IPS-15b (cell line): ENCODE measurements around the gene E2F2.

Experiments
- H3K27me3 ChIP-seq: one replicate; pipeline ENCODE4 v1.6.1; 2013; ENCODE audit warnings: low read length; ENCODE audit not compliant: control insufficient read depth, insufficient read depth
- H3K36me3 ChIP-seq: one replicate; pipeline ENCODE4 v1.6.1; 2013; ENCODE audit warnings: low read length; ENCODE audit not compliant: control insufficient read depth, insufficient read depth
- H3K4me1 ChIP-seq: one replicate; pipeline ENCODE4 v1.6.1; 2013; ENCODE audit warnings: mild to moderate bottlenecking, low read length; ENCODE audit not compliant: control insufficient read depth, insufficient read depth
- H3K4me3 ChIP-seq: one replicate; pipeline ENCODE4 v1.5.1; 2013; ENCODE audit warnings: low read depth, low read length
- H3K9ac ChIP-seq: one replicate; pipeline ENCODE4 v1.6.1; 2013; ENCODE audit warnings: low read depth, mild to moderate bottlenecking, low read length
- H3K9me3 ChIP-seq: one replicate; pipeline ENCODE4 v1.6.1; 2013; ENCODE audit warnings: mild to moderate bottlenecking, low read length; ENCODE audit not compliant: control insufficient read depth, insufficient read depth

The E2F2 gene

DNA sequence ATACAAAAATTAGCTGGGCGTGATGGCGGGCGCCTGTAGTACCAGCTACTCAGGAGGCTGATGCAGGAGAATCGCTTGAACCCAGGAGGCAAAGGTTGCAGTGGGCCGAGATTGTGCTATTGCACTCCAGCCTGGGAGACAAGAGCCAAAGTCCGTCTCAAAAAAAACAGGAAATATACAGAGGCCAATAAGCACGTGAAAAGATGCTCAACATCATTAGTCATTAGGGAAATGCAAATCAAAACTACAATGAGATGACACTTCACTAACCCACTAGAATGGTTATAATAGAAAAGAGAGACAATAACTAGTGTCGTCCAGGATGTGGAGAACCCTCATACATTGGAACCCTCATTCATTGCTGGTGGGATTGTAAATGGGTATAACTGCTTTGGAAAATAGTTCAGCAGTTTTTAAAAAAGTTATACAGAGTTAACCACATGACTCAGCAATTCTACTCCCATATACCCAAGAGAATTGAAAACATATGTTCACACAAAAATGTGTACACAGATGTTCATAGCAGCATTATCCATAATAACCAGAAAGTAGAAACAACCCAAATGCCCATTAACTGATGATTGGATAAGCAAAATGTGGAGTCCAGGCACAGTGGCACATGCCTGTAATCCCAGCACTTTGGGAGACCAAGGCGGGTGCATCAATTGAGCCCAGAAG is 6.4 kb upstream of the E2F2 start:
- Histone ChIP-seq H3K9me3 (no peaks in the 10 kb centered on the region), H3K4me3 (no peak overlapping the region), H3K9ac (no peak overlapping the region), H3K4me1 (no peaks in the 10 kb centered on the region), H3K27me3 (peaks cover 26% of the 10 kb centered on the region), H3K36me3 (no peaks in the 10 kb centered on the region)

DNA sequence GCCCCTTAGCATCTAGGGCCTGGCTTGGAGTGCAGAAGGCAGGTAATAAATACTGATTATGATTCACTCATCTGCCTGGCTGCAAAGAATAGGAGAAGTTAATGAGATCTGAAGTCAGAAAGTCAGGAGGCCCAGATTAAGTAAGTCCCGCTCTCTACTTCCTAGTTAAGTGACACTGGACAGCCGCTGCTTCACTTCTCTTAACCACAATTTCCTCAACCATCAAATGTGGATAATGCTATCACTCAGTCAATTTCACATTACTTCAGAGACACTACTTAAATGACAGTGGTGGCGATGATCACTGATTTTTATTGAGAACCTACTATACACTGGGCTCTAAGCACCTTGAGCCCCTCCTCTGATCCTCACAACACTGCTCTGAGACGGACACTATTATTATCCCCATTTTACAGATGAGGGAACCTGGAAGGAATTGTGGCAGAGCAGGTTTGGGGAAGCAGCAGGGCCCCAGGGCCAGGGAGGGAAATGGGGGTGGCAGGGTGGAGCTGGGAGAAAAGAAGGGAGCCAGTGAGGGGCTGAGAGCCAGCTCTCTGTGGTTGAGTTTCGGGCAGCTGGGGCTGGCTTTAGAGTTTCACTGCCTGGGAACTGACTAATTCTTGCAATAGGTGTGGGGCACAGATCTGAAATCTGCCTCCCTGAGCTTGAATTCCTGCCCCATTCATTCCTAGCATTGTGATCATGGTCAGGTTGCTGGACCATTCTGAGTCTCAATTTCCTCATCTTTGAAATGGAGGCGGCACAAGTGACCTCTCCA is 2.4 kb upstream of the E2F2 start:
- Histone ChIP-seq H3K9ac (no peak overlapping the region), H3K4me3 (no peak overlapping the region), H3K4me1 (peaks cover 5% of the 10 kb centered on the region)

GRCh38 chr1:23531562-23532094 is 595 bp upstream of the E2F2 start:
- H3K9me3 ChIP-seq = no peaks in the 10 kb centered on the region
- no peaks in the 10 kb centered on the region for H3K36me3 ChIP-seq
- H3K4me3 ChIP-seq = peak overlapping the region; percentile 54
- H3K4me1 ChIP-seq = peaks cover 5% of the 10 kb centered on the region
- H3K9ac ChIP-seq = no peak overlapping the region
- H3K27me3 ChIP-seq = peaks cover 68% of the 10 kb centered on the region

More for the DNA sequence above, 2.4 kb upstream of the E2F2 start:
- Histone ChIP-seq H3K36me3 (no peaks in the 10 kb centered on the region), H3K9me3 (no peaks in the 10 kb centered on the region), H3K27me3 (peaks cover 57% of the 10 kb centered on the region)

DNA sequence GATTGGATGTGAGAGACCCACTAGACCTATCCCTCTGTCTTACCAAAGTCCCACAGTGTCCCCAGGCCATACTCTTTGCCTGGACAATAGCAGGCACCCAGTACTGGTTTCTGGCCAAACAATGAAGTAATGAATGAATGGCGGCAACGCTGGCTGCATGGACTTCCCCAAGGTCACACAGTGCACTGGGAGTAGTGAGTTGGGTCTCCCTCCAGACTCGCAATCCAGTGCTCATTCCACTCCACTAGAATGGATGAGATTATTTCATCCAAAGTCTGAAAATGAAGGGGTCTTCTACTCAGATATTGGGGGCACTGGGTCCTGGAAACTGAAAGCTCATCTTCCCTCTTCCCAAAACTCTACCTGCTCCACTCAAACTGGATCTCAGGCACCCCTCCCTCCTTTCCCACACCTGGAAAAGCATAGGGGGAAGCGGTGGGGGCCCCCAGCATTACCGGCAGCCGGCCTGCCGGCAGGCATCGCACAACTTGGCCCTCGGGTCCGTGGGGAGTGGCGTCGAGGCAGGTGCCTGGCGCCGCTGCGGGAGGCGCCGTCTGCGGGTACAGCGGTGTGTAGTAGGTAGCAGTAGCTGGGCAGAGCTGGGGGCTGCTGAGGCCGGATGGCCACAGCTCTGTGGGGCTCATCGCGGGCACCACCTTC is 816 bp downstream of the E2F2 start:
- Histone ChIP-seq H3K4me3 (peak overlapping the region; percentile 54), H3K9me3 (no peaks in the 10 kb centered on the region), H3K9ac (no peak overlapping the region), H3K36me3 (no peaks in the 10 kb centered on the region), H3K27me3 (peaks cover 60% of the 10 kb centered on the region), H3K4me1 (peaks cover 10% of the 10 kb centered on the region)

- peaks cover 57% of the 10 kb centered on the region for H3K27me3 ChIP-seq
- no peak overlapping the region for H3K9ac ChIP-seq
- no peak overlapping the region for H3K4me3 ChIP-seq
- peaks cover 13% of the 10 kb centered on the region for H3K4me1 ChIP-seq
- no peaks in the 10 kb centered on the region for H3K36me3 ChIP-seq
- no peaks in the 10 kb centered on the region for H3K9me3 ChIP-seq
These were observed 1.6 kb downstream of the E2F2 start for GRCh38 chr1:23529146-23530086.

GRCh38 chr1:23528250-23528978 is 2.6 kb downstream of the E2F2 start:
- H3K9ac ChIP-seq = no peak overlapping the region
- H3K9me3 ChIP-seq = no peaks in the 10 kb centered on the region
- H3K4me3 ChIP-seq = no peak overlapping the region
- H3K4me1 ChIP-seq = peaks cover 13% of the 10 kb centered on the region
- no peaks in the 10 kb centered on the region for H3K36me3 ChIP-seq
- H3K27me3 ChIP-seq = peaks cover 52% of the 10 kb centered on the region

DNA sequence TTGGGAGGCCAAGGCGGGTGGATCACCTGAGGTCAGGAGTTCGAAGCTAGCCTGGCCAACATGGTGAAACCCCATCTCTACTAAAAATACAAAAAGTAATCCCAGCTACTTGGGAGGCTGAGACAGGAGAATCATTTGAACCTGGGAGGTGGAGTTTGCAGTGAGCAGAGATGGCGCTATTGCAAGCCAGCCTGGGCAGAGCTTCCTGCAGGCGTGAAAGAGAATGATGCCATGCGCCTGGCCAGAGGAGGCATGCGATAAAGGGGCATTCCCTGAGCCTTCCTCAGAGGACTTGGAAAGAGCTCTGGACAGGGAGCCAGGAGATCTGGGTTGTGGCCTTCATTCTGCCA is 3.2 kb downstream of the E2F2 start:
- Histone ChIP-seq H3K9me3 (no peaks in the 10 kb centered on the region), H3K4me1 (peaks cover 13% of the 10 kb centered on the region), H3K27me3 (peaks cover 46% of the 10 kb centered on the region), H3K4me3 (no peak overlapping the region), H3K36me3 (no peaks in the 10 kb centered on the region), H3K9ac (no peak overlapping the region)

- peaks cover 41% of the 10 kb centered on the region for H3K27me3 ChIP-seq
- peaks cover 13% of the 10 kb centered on the region for H3K4me1 ChIP-seq
- H3K36me3 ChIP-seq = no peaks in the 10 kb centered on the region
- no peak overlapping the region for H3K9ac ChIP-seq
- no peak overlapping the region for H3K4me3 ChIP-seq
- H3K9me3 ChIP-seq = no peaks in the 10 kb centered on the region
These were observed 3.7 kb downstream of the E2F2 start for GRCh38 chr1:23527366-23527765.

GRCh38 chr1:23526329-23527041 is 4.5 kb downstream of the E2F2 start:
- peaks cover 32% of the 10 kb centered on the region for H3K27me3 ChIP-seq
- H3K9me3 ChIP-seq = no peaks in the 10 kb centered on the region
- H3K36me3 ChIP-seq = no peaks in the 10 kb centered on the region
- peaks cover 8% of the 10 kb centered on the region for H3K4me1 ChIP-seq
- H3K9ac ChIP-seq = no peak overlapping the region
- no peak overlapping the region for H3K4me3 ChIP-seq

DNA sequence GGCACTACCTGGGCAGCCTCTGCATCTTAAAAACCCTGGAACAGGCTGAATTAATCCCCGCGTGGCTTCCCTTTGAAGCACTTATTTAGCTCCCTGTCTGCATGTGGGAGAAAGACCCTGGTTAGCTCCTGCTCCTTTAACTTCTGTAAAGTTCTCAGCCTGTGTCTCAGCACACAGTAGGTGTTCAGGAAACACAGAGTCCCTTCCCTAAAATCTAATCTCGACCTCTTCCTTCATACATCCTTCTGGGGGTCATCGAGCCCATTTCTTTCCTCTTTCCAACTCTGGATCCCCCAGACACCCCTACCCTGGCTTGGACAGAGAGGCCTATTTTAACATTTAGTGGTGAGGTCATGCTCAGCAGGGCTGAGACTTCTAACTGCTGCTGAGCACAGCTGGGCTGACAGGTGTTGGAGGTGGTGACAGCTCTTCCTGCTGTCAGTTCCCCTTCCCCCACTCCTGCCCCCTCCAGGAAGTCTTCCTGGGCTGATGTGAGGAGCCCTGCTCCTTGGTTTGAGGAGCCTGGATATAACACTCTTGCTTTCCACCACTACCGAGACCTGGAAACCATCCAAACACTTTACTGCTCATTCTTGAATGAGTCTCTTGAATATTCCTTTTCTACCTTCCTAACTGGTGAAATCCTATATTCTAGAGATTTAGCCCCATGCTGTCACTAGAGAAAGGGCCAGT is 5.3 kb downstream of the E2F2 start:
- peaks cover 32% of the 10 kb centered on the region for H3K27me3 ChIP-seq
- peaks cover 8% of the 10 kb centered on the region for H3K4me1 ChIP-seq
- H3K9me3 ChIP-seq = no peaks in the 10 kb centered on the region
- no peaks in the 10 kb centered on the region for H3K36me3 ChIP-seq
- no peak overlapping the region for H3K9ac ChIP-seq
- no peak overlapping the region for H3K4me3 ChIP-seq
